GM12892 (cell line): Measurements from ENCODE around the gene LMNB1.

ENCODE experiments used
- POLR2A ChIP-seq: IDR thresholded peaks from 2 replicates; pipeline ENCODE4 v1.6.1; 2011; ENCODE audit warnings: low read depth, low read length, control low read depth
- POLR2AphosphoS5 ChIP-seq: IDR thresholded peaks from 2 replicates; pipeline ENCODE4 v1.6.1; 2011; ENCODE audit warnings: low read depth, low read length, control low read depth

GRCh38 chr5:126811515-126812198 lies 34.7 kb downstream of the LMNB1 start:
- TF ChIP-seq POLR2A (no peak), POLR2AphosphoS5 (no peak)
